Inflammatory macrophage treated with lipopolysaccharide for 1 hour (primary cell): Measurements from ENCODE around the gene TMC5.

Source experiments
- DNase-seq, 2 donors: peaks; one replicate each; pipeline ENCODE4 v3.0.0-alpha.2; 2020 to 2022

Gene TMC5

DNA sequence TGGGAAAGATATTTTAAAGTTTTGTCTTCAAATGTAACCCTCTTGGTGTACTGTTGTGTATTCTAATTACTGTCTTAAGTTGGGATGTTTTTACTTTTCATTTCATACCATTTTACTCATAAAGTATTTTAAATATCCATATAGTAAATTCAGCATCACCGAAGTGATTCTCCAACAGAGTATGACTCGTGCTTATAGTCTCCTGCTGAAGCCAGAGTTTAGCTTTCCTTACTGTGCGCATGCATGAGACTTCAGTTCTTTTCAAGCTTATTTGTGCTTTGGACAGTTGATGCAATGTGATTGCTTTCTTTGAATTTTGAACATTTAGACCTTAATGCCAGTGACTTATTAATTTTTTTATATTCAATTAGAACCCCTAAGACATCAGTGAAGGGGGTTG lies 130.5 kb downstream of the TMC5 start:
- no peak for DNase-seq
